GM12864 (cell line): Measurements from ENCODE around the gene CMYA5.
A peak's percentile ranks its signal among the peaks of the same experiment; 100 is the strongest.
"Not testable (repeated sequence)": the region's sequence is repeated elsewhere in the genome, so short reads cannot be mapped to it uniquely, and the experiment has no call there.

Source experiments
- DNase-seq: peaks from one replicate; pipeline ENCODE4 v3.0.0-alpha.2; 2011; ENCODE audit warnings: low read depth
- H3K4me3 ChIP-seq: 2 replicates; pipeline ENCODE4 v1.5.1; 2011; ENCODE audit warnings: mild to moderate bottlenecking, low read depth, low read length, control low read depth
- CTCF ChIP-seq: IDR thresholded peaks from 2 replicates; pipeline ENCODE4 v1.5.1; 2011; ENCODE audit warnings: low read depth, mild to moderate bottlenecking, moderate library complexity, low read length, control low read depth, inconsistent platforms; ENCODE audit errors: missing control alignments

CMYA5 gene

DNA sequence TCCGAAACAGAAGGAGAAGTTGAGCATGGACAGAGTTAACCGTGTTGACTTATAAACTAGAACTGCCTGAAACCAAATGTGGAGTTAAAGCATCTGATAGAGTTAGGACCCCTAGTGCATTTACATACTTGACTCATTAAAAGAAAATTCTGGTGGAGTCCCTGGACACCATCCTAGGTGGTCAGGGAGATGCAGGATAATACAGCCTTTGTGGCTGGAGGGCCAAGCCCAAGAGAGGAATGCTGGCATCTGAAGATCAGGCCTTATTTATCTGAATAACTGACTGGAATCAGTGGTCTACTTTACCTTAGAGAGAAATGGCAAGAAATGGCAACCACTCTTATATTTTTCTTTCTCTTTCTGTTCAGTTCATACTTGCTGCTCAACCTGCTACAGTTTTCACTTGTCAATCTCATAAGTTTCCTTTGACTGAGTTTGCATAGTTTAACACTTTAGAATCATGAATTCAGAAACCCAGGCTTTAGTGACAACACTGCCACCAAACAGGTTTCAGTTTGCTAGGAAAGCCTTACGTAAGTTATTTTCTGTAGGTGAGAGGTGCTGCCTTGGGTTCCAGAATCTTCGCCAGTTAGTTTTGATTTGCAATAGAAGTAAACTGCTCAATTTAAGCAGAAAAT lies 10.2 kb downstream of the CMYA5 start:
- peak; percentile 64 for DNase-seq

GRCh38 chr5:79702606-79703380 lies 13.2 kb downstream of the CMYA5 start:
- H3K4me3 ChIP-seq, result no peak overlapping the region
- peak; percentile 62 for TF ChIP-seq CTCF
- DNase-seq, result no peak

More for the DNA sequence above, 10.2 kb downstream of the CMYA5 start:
- H3K4me3 ChIP-seq, result no peak overlapping the region; the same call in 1 of the 2 replicates
- no peak for TF ChIP-seq CTCF

DNA sequence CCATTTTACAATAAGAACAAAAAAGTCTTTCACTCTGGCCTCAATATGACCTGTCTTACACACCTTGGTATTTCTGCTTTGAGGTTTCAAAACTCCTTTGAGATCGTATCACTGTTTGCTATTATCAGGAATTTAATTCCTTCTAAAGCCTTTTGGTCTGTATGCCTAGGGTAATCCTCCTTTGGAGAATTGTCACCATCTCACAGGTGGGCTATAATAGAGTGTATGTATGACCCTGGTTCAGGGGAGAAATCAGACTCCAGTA lies 13.7 kb downstream of the CMYA5 start:
- no peak for TF ChIP-seq CTCF
- no peak for DNase-seq
- H3K4me3 ChIP-seq, result no peak overlapping the region

- H3K4me3 ChIP-seq, result no peak overlapping the region
- no peak for TF ChIP-seq CTCF
- no peak for DNase-seq
Observed at GRCh38 chr5:79704553-79704952, 14.9 kb downstream of the CMYA5 start.

GRCh38 chr5:79705632-79706031 lies 16.0 kb downstream of the CMYA5 start:
- no peak for DNase-seq
- no peak for TF ChIP-seq CTCF
- no peak overlapping the region for H3K4me3 ChIP-seq

- not testable (repeated sequence) for H3K4me3 ChIP-seq, DNase-seq
Observed at GRCh38 chr5:79706317-79706716, 16.7 kb downstream of the CMYA5 start.

GRCh38 chr5:79707535-79707934 lies 17.9 kb downstream of the CMYA5 start:
- no peak for TF ChIP-seq CTCF
- no peak overlapping the region for H3K4me3 ChIP-seq
- DNase-seq, result no peak
